SK-N-SH (cell line): ENCODE data around the gene CASP9.
"Not testable (repeated sequence)": the region's sequence is repeated elsewhere in the genome, so short reads cannot be mapped to it uniquely, and the experiment has no call there.

Source experiments
- CTCF ChIP-seq: fragments of 200-600 bp; sonication (generic); IDR thresholded peaks from 2 replicates; pipeline ENCODE4 v1.6.1; 2017; ENCODE audit warnings: antibody characterized with exemption, mild to moderate bottlenecking, moderate library complexity
- EP300 ChIP-seq, 2 experiments: IDR thresholded peaks; 2 replicates each; pipeline versions ENCODE4 v1.4.0 to v1.6.1; 2012; ENCODE audit warnings: borderline replicate concordance in 1 of 2, low read depth in 1 of 2, low read length in 1 of 2
- GABPA ChIP-seq: IDR thresholded peaks from 2 replicates; pipeline ENCODE4 v1.4.0; 2012; ENCODE audit warnings: low read depth, mild to moderate bottlenecking
- MAX ChIP-seq: IDR thresholded peaks from 2 replicates; pipeline ENCODE4 v1.4.0; 2012; ENCODE audit warnings: low read depth
- NRF1 ChIP-seq: IDR thresholded peaks from 2 replicates; pipeline ENCODE4 v1.6.1; 2012; ENCODE audit warnings: low read depth, mild to moderate bottlenecking, low read length
- TAF1 ChIP-seq: IDR thresholded peaks from 2 replicates; pipeline ENCODE4 v1.6.1; 2012; ENCODE audit warnings: low read depth, mild to moderate bottlenecking, low read length, moderate library complexity, borderline replicate concordance
- TEAD4 ChIP-seq: IDR thresholded peaks from 2 replicates; pipeline ENCODE4 v1.4.0; 2012; ENCODE audit warnings: mild to moderate bottlenecking, borderline replicate concordance; ENCODE audit not compliant: insufficient read depth
- YY1 ChIP-seq: IDR thresholded peaks from 2 replicates; pipeline ENCODE4 v1.4.0; 2012; ENCODE audit warnings: low read depth, mild to moderate bottlenecking
- TF ChIP-seq, protein P1 (sequence below): IDR thresholded peaks from 2 replicates; pipeline ENCODE4 v1.6.1; 2012; ENCODE audit warnings: mild to moderate bottlenecking, low read depth, low read length, moderate library complexity
- TF ChIP-seq, protein P2 (sequence below): fragments of 150-350 bp; IDR thresholded peaks from 2 replicates; pipeline ENCODE4 v1.6.1; 2017; ENCODE audit warnings: antibody characterized with exemption, low read length, low read depth, borderline replicate concordance
- TF ChIP-seq, protein P3 (sequence below): IDR thresholded peaks from 2 replicates; pipeline ENCODE4 v1.4.0; 2012; ENCODE audit warnings: low read depth, borderline replicate concordance

GRCh38 chr1:15463926-15464322 lies 60.1 kb downstream of the CASP9 start:
- not testable (repeated sequence) for TF ChIP-seq NRF1; CTCF; TAF1; GABPA; TEAD4; MAX; YY1; EP300 (IDR thresholded peaks at IDR 0.05; ENCODE audit: borderline replicate concordance in 1 of 2, low read depth in 1 of 2, low read length in 1 of 2)
- TF ChIP-seq, protein P1, sequence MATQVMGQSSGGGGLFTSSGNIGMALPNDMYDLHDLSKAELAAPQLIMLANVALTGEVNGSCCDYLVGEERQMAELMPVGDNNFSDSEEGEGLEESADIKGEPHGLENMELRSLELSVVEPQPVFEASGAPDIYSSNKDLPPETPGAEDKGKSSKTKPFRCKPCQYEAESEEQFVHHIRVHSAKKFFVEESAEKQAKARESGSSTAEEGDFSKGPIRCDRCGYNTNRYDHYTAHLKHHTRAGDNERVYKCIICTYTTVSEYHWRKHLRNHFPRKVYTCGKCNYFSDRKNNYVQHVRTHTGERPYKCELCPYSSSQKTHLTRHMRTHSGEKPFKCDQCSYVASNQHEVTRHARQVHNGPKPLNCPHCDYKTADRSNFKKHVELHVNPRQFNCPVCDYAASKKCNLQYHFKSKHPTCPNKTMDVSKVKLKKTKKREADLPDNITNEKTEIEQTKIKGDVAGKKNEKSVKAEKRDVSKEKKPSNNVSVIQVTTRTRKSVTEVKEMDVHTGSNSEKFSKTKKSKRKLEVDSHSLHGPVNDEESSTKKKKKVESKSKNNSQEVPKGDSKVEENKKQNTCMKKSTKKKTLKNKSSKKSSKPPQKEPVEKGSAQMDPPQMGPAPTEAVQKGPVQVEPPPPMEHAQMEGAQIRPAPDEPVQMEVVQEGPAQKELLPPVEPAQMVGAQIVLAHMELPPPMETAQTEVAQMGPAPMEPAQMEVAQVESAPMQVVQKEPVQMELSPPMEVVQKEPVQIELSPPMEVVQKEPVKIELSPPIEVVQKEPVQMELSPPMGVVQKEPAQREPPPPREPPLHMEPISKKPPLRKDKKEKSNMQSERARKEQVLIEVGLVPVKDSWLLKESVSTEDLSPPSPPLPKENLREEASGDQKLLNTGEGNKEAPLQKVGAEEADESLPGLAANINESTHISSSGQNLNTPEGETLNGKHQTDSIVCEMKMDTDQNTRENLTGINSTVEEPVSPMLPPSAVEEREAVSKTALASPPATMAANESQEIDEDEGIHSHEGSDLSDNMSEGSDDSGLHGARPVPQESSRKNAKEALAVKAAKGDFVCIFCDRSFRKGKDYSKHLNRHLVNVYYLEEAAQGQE: not testable (repeated sequence)
- TF ChIP-seq, protein P2, sequence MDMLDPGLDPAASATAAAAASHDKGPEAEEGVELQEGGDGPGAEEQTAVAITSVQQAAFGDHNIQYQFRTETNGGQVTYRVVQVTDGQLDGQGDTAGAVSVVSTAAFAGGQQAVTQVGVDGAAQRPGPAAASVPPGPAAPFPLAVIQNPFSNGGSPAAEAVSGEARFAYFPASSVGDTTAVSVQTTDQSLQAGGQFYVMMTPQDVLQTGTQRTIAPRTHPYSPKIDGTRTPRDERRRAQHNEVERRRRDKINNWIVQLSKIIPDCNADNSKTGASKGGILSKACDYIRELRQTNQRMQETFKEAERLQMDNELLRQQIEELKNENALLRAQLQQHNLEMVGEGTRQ: not testable (repeated sequence)
- TF ChIP-seq, protein P3, sequence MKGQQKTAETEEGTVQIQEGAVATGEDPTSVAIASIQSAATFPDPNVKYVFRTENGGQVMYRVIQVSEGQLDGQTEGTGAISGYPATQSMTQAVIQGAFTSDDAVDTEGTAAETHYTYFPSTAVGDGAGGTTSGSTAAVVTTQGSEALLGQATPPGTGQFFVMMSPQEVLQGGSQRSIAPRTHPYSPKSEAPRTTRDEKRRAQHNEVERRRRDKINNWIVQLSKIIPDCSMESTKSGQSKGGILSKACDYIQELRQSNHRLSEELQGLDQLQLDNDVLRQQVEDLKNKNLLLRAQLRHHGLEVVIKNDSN: not testable (repeated sequence)
